HG03439 (cell line): ENCODE measurements around the gene KRT1.

Experiments used
- ATAC-seq: cut with Tn5 transposase; IDR thresholded peaks from one replicate; pipeline ENCODE4 v1.9.1; 2021; ENCODE audit warnings: mild to moderate bottlenecking, moderate library complexity; ENCODE audit not compliant: unreplicated experiment

Gene KRT1

DNA sequence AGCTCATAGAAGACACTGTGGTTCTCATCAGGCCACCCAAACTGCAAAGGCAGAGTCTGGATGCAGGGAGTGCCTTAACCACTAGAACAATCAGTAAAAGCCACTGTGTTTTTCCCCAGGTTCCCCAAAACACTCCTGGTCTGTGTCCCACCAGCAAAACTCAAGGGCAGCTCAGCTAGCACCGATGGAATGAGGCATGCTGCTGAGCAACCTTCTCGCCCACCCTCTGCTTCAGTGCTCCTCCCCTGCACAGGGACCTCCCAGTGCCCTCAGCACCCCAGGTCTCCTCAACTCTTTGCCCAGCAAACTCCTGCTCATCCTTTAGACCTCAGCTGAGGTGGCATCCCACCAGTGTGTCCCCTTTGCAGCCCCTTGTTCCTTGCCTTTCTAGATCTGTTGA lies 19.2 kb upstream of the KRT1 start:
- no peak for ATAC-seq

DNA sequence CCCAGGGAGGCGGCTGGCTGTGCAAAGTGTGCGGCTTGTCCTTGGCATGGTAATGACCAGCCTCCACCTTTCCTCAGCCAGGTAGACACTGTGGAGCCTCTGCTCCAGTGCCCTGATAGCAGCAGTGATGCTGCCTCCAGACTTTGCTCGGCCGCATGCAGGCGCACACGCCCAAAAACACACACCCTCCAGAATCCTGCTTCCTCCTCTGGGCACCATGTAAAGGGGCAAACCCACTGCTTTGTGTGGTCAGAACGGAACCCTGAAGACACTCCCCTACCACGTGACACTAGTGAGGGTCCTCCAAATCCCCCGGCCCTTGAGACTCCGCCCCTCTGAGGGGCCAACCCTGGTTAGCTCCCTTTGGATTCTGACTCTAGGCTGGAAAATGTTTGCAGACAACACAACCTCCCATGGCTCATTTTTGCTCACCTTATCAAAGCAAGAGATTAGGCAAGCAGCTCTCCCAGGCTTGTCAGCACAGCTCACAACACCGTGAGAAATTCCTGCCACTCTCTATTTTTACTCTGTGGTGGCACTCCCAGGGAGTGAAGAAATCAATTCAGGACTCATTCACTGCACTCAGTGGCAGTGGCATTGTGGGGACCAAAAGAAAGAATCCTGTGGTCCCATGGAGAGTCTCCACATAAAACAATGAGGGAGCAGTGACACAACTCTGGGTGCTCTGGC lies 18.6 kb upstream of the KRT1 start:
- ATAC-seq = no peak

DNA sequence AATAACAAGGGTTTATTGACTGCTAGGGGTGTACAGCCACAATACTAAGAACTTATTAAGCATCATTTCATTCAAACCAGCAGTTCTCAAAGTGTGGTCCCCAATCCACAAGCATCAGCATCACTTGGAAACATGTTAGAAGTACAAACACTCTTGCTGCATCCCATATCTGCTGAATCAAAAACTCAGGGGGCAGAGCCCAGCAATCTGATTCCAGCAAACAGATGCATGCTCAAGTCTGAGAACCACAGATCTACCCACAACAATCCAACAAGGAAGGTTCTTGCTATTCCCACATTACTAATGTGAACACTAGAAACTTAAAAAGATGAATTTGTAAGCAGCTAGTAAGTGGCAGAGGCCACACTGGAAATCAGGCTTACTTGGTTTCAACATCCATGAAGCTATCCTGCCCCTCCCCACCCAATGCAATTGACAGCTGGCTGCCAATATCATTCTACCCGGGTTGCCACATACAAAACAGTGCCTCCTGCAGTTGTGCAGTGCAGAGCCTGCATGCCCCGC lies 16.9 kb upstream of the KRT1 start:
- no peak for ATAC-seq

DNA sequence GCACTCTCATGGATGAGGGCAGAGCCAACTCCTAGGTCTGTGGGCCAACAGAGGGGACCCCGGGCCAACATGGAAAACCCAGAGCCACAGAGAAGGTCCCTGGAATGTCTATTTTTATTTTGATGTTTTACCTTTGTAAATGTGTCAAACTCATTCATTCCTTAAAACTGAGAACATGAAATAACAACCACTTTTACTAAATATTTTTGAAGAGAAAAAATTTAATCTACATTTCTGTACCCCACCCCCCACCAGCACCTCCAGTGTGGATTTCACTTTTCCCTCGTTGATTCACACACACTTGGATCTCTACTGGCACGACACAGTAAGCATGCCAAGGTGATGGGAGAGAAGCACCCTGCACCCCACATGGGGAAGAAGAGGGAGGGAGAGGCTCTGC lies 16.4 kb upstream of the KRT1 start:
- no peak for ATAC-seq

DNA sequence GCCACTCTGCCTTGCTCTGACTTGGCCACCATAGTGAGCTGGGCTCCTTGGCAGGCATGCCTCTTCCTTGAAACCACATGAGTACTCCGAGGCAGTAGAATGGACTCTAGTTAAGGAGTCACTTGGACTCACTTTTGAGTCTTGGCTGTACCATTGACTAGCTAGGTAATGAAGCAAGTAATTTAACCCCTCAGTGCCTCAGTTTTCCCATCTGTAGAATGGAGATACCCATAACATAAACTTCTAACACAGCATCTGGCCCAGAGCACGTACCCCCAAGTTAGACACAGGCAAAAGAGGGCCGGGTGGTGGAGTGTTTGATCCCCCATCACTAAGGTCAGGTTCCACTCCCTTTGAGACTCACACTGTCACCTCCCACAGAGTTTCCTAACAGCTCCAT lies 14.8 kb upstream of the KRT1 start:
- no peak for ATAC-seq

DNA sequence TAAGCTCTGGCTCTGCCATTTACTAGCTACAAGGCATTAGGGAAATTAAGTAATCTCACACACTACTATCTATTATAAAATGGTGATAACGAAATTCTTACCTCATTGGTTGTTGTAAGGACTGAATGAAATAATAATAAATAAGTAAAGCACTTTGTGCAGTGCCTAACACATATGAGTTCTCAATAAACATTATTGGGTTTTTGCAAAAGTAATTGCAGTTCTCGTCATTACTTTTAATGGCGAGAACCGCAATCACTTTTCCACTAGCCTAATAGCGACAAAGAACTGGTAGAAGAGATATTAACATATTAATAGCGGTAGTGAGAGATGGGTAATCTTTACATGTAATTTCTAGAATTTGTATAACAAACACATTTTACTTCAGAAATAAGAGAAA lies 13.9 kb upstream of the KRT1 start:
- no peak for ATAC-seq

DNA sequence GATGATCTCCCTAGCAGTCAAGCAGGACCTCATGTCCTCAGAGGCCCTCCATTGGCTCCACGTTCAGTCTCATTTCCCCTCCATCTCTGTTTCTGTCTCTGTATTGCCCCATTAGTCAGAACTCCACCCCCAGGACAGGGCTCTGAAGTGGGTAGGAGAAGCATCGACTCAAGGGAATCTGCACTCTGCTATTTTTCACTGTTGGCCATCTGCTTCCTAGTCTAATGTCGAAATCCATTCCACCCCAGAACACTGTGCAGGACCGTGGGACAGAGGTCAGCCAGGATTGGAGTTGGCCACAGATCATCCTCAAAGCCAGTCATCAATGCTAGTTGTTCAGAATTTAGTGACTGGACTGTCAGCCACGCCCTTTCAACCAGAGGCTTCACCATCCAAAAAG lies 13.1 kb upstream of the KRT1 start:
- ATAC-seq = no peak

DNA sequence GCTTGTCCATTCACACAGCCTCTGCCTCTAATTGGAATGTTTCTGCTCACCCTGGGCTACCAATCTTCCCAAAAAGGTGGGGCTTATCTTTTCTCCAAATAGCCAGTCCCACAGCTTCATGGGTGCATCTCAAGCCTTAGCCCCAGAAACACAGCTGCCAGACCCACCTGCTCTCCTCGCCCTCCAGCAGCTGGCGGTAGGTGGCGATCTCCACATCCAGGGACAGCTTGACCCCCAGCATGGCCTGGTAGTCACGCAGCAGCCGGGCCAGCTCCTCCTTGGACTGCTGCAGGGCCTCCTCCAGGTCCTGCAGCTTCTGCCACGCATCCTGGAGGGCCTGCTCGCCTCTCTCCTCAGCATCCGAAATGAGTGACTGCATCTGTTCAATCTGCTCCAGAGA lies 12.0 kb upstream of the KRT1 start:
- ATAC-seq = no peak

DNA sequence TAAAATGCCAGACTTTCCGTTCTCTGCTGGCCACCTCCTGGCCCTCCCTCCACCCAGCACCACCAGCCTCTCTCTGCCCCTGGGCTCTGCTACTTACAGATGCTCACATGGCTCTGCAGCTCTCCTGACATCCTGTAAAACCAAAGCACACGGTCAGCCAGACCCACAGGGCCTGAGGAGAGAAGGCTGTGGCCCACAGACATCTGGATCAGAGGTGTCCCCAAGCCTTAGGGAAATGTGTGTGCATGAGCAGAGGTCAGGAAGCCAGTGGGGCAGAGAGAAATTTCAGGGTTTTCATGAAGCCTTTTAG lies 11.6 kb upstream of the KRT1 start:
- no peak for ATAC-seq

DNA sequence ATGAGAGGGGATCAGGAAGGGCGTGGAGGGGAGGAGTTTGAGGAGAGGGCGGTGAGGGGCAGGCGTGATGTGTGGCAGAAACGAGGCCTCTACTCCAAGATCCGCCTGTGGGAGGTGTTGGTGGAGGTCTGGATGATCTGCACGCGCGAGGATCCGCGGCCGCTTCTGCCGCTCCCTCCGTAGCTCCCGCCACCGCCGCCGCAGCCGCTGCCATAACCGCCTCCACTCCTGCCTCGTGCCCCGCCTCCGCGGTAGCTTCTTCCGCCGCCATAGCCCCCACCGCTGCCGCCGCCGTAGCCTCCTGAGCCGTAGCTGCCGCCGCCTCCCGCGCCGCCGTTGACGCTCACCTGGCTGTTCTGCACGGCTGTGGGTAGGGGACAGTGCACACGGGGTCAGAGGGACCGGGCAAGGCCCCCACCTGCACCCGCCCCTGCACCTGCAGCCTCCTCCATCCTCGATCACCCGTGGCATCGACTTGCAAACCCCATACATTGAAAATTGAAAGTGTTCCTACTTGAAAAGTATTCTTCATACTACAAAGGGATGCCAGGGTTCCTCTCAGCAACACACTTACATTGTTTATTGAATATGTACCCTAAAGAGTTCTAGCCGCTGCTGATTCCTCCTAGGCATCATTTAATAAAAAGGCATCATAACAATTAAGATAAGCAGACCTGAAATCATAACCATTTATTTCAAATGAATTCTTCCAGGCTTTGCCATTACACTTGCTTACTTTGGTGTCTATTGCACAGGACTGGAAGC lies 11.1 kb upstream of the KRT1 start:
- ATAC-seq = no peak

DNA sequence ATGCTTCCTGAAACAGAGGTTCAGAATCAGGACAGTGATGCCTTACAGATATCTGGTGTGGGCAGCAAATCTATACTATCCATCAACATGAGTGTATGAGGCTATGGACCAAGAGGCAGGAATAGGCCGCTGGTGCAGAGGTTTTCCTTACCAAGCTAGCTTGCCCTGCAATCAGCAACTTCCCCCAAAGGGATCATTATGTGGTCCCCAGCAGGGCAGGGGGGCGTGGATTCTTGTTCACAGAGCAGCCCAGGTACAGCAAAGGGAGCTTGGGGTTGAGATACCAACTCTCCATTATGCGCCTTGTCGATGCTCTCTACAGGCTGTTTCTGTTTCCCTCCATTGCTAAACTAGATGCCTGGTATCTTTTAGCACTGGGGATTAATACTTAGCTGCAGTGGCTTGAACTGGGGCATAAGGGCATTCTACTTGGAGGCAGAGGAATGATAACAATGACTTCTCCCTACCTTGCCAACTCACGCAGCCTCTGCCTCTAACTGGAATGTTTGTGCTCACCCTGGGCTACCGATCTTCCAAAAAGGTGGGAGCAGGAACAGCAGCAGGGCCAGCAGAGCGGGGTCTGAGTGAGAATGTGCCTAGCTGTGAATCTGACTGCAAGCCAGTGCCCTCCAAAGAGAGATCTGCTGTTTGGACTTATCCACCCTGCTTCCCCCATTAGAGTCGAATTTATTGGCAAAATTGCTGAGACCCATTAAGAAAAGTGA lies 10.3 kb upstream of the KRT1 start:
- ATAC-seq = no peak

DNA sequence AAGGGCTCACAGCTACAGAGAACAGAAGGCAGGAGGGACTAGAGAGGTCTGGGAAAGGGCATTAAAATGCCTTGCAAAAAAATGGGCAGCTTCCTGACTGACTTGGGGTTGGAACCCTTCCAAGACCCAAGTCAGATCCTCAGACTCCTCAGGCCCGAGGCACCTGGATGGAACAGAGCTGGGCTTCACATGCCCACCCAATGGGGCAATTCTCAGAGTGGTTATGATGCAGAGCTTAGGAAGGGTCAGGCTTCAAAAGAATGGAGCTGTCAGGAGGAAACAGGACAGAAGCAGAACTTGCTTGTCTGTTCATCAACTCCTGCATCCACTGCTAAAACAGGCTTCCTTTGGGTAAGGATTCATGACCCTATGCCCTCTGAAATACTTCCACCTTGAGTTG lies 9.7 kb upstream of the KRT1 start:
- no peak for ATAC-seq

DNA sequence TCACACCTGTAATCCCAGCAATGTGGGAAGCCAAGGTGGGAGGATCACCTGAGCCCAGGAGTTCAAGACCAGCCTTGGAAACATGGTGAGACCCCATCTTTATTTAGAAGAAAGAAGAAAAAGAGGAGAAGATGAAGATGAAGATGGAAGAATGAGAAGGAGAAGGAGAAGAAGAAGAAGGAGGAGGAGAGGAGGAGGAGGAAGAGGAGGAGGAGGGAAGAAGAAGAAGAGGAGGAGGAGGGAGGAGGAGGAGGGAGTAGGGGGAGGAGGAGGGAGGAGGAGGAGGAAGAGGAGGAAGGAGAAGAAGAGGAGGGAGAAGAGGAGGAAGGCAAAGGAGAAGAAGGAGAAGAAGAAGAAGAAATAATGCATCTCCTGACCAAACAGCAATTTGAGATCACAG lies 9.0 kb upstream of the KRT1 start:
- no peak for ATAC-seq

DNA sequence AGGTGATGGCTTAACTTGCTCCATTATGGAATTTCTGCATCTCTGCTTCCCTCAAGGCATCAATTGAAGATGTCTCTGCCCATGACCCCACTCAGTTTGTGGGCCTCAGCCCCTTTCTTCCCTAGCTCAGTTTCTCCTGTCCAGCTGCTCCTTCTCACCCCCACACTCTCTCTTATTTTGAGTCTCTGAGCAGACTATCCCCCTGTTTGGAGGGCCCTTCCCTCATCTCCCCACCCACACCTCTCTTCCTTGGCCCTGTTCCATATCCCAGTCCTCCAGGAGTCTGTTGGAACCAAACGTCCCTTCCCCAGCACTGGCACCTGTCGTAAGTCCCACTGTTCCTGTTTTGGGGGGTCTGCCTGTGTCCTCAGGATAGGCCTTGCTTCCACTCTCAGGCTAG lies 8.3 kb upstream of the KRT1 start:
- no peak for ATAC-seq

DNA sequence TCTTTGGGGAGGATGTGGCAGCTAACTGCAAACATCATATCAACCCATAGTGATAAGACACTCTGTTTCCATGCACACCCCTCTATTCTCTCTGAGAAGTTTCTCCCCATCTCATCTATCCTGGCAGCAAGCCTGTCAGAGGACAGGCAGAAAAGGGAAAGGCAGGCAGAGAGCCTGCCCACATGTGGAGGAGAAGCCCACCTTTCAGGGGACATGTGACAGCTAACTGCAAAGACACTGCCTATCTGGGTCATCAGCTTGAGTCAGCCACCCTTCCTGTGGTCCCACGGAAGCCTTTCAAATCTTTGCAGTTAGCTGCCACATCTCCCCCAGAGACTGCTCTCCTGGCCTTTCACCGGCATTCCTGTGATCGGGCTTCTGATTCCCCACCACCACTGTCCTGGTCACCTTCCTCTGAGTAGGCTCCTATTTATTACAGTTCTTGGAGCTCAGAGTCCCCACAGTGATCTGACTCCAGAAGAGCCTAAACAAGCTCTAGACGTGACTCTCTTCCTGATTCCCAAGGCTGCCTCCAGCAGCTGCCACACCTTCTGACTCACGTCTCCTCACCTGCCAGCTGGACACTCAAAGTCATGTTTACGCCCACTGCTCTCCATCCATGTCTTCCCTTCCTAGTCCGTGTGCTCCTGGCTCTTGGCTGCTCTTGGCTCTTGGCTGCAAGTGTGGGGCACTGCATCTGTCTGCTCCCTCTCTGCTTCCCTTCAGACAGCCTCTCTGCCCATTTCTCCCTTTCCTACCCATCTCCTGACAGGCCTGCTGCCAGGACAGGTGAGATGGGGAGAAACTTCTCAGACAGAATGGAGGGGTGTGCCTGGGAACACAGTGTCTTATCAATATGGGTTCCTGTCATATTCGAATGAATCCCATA lies 7.5 kb upstream of the KRT1 start:
- no peak for ATAC-seq

DNA sequence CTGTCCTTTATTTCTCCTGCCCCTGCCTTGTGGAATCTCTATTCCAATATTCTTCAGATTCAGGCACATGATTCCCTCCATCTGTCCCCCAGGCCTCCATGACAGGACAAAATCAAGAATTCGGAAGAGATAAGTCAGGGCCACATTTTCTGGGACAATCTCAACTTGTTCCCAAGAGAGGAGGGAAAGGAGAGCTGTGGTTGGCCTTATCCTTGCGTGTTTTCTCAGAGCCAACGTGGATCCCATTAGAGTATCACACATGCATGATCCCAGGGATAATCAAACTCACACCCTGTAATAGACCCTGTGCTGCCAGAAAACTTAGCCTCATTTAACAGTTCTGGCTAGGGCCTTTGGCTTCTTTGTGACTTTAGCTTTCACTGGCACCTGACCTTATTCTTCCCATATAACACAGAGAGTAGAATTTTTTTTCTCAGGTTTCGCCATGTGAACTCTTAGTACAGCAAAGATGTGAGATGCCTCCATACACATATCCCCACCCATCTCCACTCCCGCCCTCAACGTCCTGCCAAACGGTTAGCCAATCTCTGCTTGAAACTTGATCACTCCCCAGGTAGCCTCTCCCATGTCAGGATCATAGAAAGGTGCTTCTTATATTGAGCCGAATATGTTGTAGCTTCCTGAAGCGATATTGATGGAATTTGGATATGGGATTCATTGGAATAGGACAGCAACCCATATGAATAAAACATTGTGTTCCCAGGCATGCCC lies 6.7 kb upstream of the KRT1 start:
- ATAC-seq = no peak

DNA sequence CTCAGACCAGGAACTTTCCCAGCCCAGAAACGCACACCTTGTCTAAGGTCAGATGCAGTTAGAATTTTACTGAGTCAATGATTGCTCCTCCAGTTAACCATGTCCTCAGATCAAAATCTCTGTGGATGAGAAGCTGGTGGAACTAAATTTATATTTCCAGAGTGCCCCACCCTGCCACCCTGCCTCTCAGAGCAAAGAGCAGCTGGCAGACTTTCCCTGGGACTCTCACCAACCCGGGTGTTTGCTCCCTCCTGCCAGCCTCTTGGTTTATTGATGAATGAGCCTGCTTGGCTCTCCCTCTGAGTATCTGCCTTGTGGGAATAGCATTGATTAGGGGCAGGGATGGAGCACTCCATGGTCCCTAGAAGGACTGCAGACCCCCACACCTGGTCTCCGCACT lies 5.9 kb upstream of the KRT1 start:
- ATAC-seq = no peak

DNA sequence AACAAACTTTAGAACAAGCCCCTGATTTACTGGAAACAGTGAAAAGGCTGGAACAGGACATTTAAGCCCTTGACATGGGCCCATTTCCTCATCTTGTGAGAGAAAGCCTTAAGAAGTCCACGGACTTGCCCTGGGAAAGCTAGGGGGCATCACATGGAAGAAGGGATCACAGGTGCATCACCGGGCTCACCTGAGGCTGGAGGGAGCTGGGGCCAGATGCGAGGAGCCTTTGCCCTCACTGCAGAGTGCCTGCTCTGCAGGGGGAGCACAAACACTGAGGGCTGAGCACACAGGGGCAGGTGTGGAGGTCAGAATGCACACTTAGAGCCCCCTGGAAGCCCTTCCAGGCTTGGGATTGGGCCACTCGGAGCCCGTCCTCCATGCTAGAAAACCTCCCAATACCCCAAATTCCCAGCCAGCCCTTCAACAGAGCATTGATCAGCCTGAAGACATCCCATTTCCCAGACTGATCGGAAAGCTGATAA lies 5.2 kb upstream of the KRT1 start:
- ATAC-seq = no peak

DNA sequence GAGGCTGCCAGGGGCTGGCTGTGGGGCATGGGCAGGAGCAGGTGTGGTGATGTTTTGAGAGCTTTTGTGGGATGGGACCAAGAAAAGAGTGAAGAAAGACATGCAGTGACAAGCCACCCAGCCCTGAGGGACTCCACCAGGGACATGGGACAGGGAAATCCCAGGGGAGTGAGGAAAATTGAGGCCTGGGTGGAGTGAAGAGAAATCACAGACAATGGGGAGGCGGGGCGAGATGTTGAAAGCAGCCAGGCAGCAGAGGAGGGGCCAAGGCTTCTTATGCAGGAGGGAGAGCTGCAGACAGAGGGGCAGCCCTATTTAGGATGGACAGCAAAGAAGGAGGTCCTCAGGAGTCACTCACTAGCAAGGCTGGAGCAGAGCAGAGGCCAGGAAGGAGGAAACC lies 4.2 kb upstream of the KRT1 start:
- no peak for ATAC-seq

DNA sequence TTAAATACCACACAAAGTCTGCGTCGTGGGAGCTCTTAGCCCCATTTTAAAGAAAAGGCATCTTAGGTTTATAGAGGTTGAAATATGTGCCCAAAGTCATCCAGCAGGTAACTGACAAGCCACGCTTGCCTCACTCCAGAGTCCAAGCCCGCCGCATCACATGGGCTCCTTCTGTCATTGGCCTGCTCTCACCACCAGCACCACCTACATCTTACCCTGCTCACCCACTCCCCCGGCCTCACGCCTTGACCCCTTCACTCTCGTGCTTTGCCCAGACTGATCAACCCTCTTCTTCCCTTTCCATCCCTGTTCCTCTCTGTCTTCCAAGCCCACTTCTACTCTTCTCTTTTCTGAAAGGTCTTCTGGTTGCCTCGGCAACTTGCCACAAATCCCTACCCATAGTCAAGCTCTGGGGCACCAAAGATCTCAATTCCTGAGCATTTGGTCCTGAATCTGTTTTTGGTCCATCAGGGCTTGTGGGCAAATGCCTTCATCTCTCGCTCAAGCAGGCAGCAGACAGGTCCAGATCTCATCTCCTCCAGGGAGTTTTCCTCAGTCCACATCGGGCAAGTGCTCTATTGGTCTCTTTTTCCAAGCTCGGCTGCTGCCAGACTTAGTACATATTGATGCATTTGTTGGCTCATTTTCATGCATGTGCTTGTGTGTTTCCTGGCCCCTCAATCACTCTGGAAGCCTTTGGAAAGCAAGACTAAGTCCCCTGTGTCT lies 3.5 kb upstream of the KRT1 start:
- ATAC-seq = no peak
